WTC11 (cell line): ENCODE results near the gene CCDC80. TPM values are rescaled to one million over a fixed set of nuclear protein-coding genes. Genes with fewer than 3 reads are reported as not detected.

ENCODE experiments used
- ATAC-seq: fragments of 200-7000 bp; cut with Tn5 transposase; 2 replicates; pipeline ENCODE4 v1.10.0; 2021; ENCODE audit warnings: mild to moderate bottlenecking, moderate library complexity
- CTCF ChIA-PET: fragments of 300-600 bp; sonication (Branson Sonifier 250); formaldehyde crosslinking; loops from one replicate; lab custom pipeline; 2021; ENCODE audit warnings: antibody characterized with exemption; lab: Charles Lee
- POLR2A ChIA-PET: fragments of 350-600 bp; sonication (Branson Sonifier 250); formaldehyde crosslinking; loops from one replicate; lab custom pipeline; 2021; ENCODE audit warnings: antibody characterized with exemption; lab: Charles Lee
- DNase-seq: peaks from one replicate; pipeline ENCODE4 v3.0.0; 2021; ENCODE audit warnings: low spot score
- H3K27ac Mint-ChIP-seq: 2 replicates; pipeline ENCODE4 v1.8.0; 2021; ENCODE audit warnings: mixed read lengths
- H3K27me3 Mint-ChIP-seq: 2 replicates; pipeline ENCODE4 v1.8.0; 2021; ENCODE audit warnings: low read depth, mild to moderate bottlenecking, moderate library complexity, mixed read lengths
- H3K36me3 Mint-ChIP-seq: 2 replicates; pipeline ENCODE4 v1.8.0; 2021; ENCODE audit warnings: mixed read lengths
- H3K4me1 Mint-ChIP-seq: 2 replicates; pipeline ENCODE4 v1.8.0; 2022; ENCODE audit warnings: mixed read lengths
- H3K4me3 Mint-ChIP-seq: 2 replicates; pipeline ENCODE4 v1.8.0; 2021; ENCODE audit warnings: mild to moderate bottlenecking, moderate library complexity, mixed read lengths
- H3K9me3 Mint-ChIP-seq: 2 replicates; pipeline ENCODE4 v1.8.0; 2021; ENCODE audit warnings: mixed read lengths
- AR ChIP-seq: fragments of 250-450 bp; sonication (Bioruptor Pico); IDR thresholded peaks from 2 replicates; pipeline ENCODE4 v1.9.0; 2021; ENCODE audit warnings: mild to moderate bottlenecking
- ATF3 ChIP-seq: sonication (generic); formaldehyde crosslinking; conservative IDR thresholded peaks from 2 replicates; pipeline ENCODE4 v1.8.1; 2022; ENCODE audit warnings: mild to moderate bottlenecking, missing genetic modification reagents
- CREB1 ChIP-seq: sonication (generic); formaldehyde crosslinking; IDR thresholded peaks from 2 replicates; pipeline ENCODE4 v1.8.0; 2023; ENCODE audit warnings: mild to moderate bottlenecking, missing genetic modification reagents
- E2F1 ChIP-seq: sonication (generic); formaldehyde crosslinking; IDR thresholded peaks from 2 replicates; pipeline ENCODE4 v1.8.0; 2022; ENCODE audit warnings: mild to moderate bottlenecking, missing genetic modification reagents
- PREB ChIP-seq: sonication (generic); formaldehyde crosslinking; IDR thresholded peaks from 2 replicates; pipeline ENCODE4 v1.8.1; 2022; ENCODE audit warnings: mild to moderate bottlenecking, missing genetic modification reagents, moderate library complexity, borderline replicate concordance
- PRRX2 ChIP-seq: fragments of 250-450 bp; sonication (Bioruptor Pico); IDR thresholded peaks from 2 replicates; pipeline ENCODE4 v1.8.0; 2021; ENCODE audit warnings: mild to moderate bottlenecking
- SOX15 ChIP-seq: fragments of 250-450 bp; sonication (Bioruptor Pico); IDR thresholded peaks from 2 replicates; pipeline ENCODE4 v1.9.0; 2021; ENCODE audit warnings: mild to moderate bottlenecking
- USF2 ChIP-seq: sonication (generic); formaldehyde crosslinking; IDR thresholded peaks from 2 replicates; pipeline ENCODE4 v1.8.1; 2023; ENCODE audit warnings: mild to moderate bottlenecking, missing genetic modification reagents, moderate library complexity
- ZMAT4 ChIP-seq: fragments of 250-450 bp; sonication (Bioruptor Pico); IDR thresholded peaks from 2 replicates; pipeline ENCODE4 v1.9.0; 2021; ENCODE audit warnings: mild to moderate bottlenecking
- ZNF138 ChIP-seq: sonication (generic); formaldehyde crosslinking; conservative IDR thresholded peaks from 2 replicates; pipeline ENCODE4 v1.8.1; 2022; ENCODE audit warnings: mild to moderate bottlenecking, moderate library complexity, missing genetic modification reagents
- ZNF425 ChIP-seq: fragments of 250-450 bp; sonication (Bioruptor Pico); conservative IDR thresholded peaks from 2 replicates; pipeline ENCODE4 v1.9.0; 2021; ENCODE audit warnings: mild to moderate bottlenecking
- ZNF512 ChIP-seq: sonication (generic); formaldehyde crosslinking; IDR thresholded peaks from 2 replicates; pipeline ENCODE4 v1.8.1; 2022; ENCODE audit warnings: missing genetic modification reagents, borderline replicate concordance
- ZNF532 ChIP-seq: fragments of 250-450 bp; sonication (Bioruptor Pico); IDR thresholded peaks from 2 replicates; pipeline ENCODE4 v1.9.0; 2021; ENCODE audit warnings: mild to moderate bottlenecking, borderline replicate concordance
- total RNA-seq: library from RNA; stranded (reverse); gene quantifications from 3 replicates; pipeline ENCODE4 v1.2.3, GENCODE V29; 2021

The CCDC80 gene
- total RNA-seq, 1 experiment from 2014 or later: 10.9 TPM

- no peak for DNase-seq
- POLR2A ChIA-PET: interaction anchor here (1.5 kb wide), 1 partner anchor 339 kb away, joined by 4 read pairs; the partner anchor contains the start of gene GTPBP8
- no peaks in the 10 kb centered on the region for H3K27me3 Mint-ChIP-seq
- TF ChIP-seq ZNF425 (CRISPR knock-in tag): no peak
- TF ChIP-seq ZNF512: no peak
- TF ChIP-seq CREB1 (CRISPR knock-in tag): no peak
- TF ChIP-seq PRRX2 (CRISPR knock-in tag): no peak
- no peak for TF ChIP-seq ATF3 (CRISPR knock-in tag)
- TF ChIP-seq, all 79 proteins: peak for 0
- H3K4me1 Mint-ChIP-seq: peaks cover 20% of the 10 kb centered on the region
- no peaks in the 10 kb centered on the region for H3K9me3 Mint-ChIP-seq
- CTCF ChIA-PET: interaction anchor here (1.3 kb wide), 1 partner anchor 83 kb away, joined by 3 read pairs; no protein-coding TSS in a partner anchor
- no peak overlapping the region for H3K4me3 Mint-ChIP-seq
- no peak for ATAC-seq
- H3K27ac Mint-ChIP-seq: no peak overlapping the region
- no peaks in the 10 kb centered on the region for H3K36me3 Mint-ChIP-seq
Observed at GRCh38 chr3:112651516-112651915, 10.6 kb upstream of the CCDC80 start.

GRCh38 chr3:112651071-112651470, 10.1 kb upstream of the CCDC80 start:
- Mint-ChIP-seq H3K27me3 (no peaks in the 10 kb centered on the region), H3K9me3 (no peaks in the 10 kb centered on the region), H3K27ac (no peak overlapping the region), H3K4me1 (peaks cover 23% of the 10 kb centered on the region), H3K36me3 (no peaks in the 10 kb centered on the region)
- ChIA-PET POLR2A (no interaction called here), CTCF (interaction anchor here (1.1 kb wide), 1 partner anchor 84 kb away, joined by 4 read pairs; no protein-coding TSS in a partner anchor)
- no peak for ATAC-seq
- DNase-seq: no peak
- no peak for TF ChIP-seq ZNF138 (CRISPR knock-in tag)
- no peak for TF ChIP-seq ZMAT4 (CRISPR knock-in tag)
- TF ChIP-seq, all 79 proteins: peak for 0
- H3K4me3 Mint-ChIP-seq: no peak overlapping the region

- Mint-ChIP-seq H3K27ac (no peak overlapping the region; the same call in 1 of the 2 replicates), H3K27me3 (no peaks in the 10 kb centered on the region), H3K36me3 (no peaks in the 10 kb centered on the region), H3K4me3 (no peak overlapping the region), H3K4me1 (peaks cover 23% of the 10 kb centered on the region), H3K9me3 (no peaks in the 10 kb centered on the region)
- DNase-seq (no peak), ATAC-seq (no peak)
- CTCF ChIA-PET: interaction anchor here (1.1 kb wide), 1 partner anchor 84 kb away, joined by 4 read pairs; no protein-coding TSS in a partner anchor
- POLR2A ChIA-PET: no interaction called here
- TF ChIP-seq AR (no peak), ZNF532 (CRISPR knock-in tag) (no peak), E2F1 (CRISPR knock-in tag) (no peak), SOX15 (CRISPR knock-in tag) (no peak), ZMAT4 (CRISPR knock-in tag) (no peak), USF2 (no peak), PREB (CRISPR knock-in tag) (no peak), ATF3 (CRISPR knock-in tag) (no peak)
Observed at GRCh38 chr3:112650482-112650881, 9.5 kb upstream of the CCDC80 start.
